Activated CD4-positive, alpha-beta T cell treated with anti-CD3 and anti-CD28 coated beads, Interleukin-2, amount 10 ng/mL, durations not matched to agents 24 days and 14 days (primary cell): ENCODE data around the gene CRYM. TPM values are rescaled to one million over a fixed set of nuclear protein-coding genes. Genes with fewer than 3 reads are reported as not detected.
"Not testable (repeated sequence)": the region's sequence is repeated elsewhere in the genome, so short reads cannot be mapped to it uniquely, and the experiment has no call there.

Source experiments
- DNase-seq: peaks from one replicate; pipeline ENCODE4 v3.0.0; 2022
- H3K27ac Mint-ChIP-seq: one replicate; pipeline ENCODE4 v1.8.0; 2022; ENCODE audit warnings: mild to moderate bottlenecking, mixed read lengths
- H3K27me3 Mint-ChIP-seq: one replicate; pipeline ENCODE4 v1.8.0; 2022; ENCODE audit warnings: mixed read lengths
- H3K36me3 Mint-ChIP-seq: one replicate; pipeline ENCODE4 v1.8.0; 2022; ENCODE audit warnings: low read depth, mild to moderate bottlenecking, mixed read lengths
- H3K4me1 Mint-ChIP-seq: one replicate; pipeline ENCODE4 v1.8.0; 2021; ENCODE audit warnings: mixed read lengths
- H3K4me3 Mint-ChIP-seq: one replicate; pipeline ENCODE4 v1.8.0; 2022; ENCODE audit warnings: mild to moderate bottlenecking, moderate library complexity, mixed read lengths
- H3K9me3 Mint-ChIP-seq: one replicate; pipeline ENCODE4 v1.8.0; 2021; ENCODE audit warnings: mixed read lengths
- intact Hi-C: fragments of 100-400 bp; cut with micrococcal nuclease; formaldehyde crosslinking; loops from one replicate; pipeline ENCODE4 v1.15.1; 2023
- total RNA-seq: library from RNA; stranded (reverse); gene quantifications from 2 replicates; pipeline ENCODE4 v1.2.3, GENCODE V29; 2022

The CRYM gene
- total RNA-seq: not detected in 2 replicates

- H3K27me3 Mint-ChIP-seq: peaks cover 63% of the 10 kb centered on the region
- intact Hi-C loops: loop anchor here (1.0 to 10.0 kb wide), 3 partner anchors 23 to 123 kb away; partner anchors contain the start of genes DNAH3 and LDAF1
- peak; percentile 84 for DNase-seq
- no peaks in the 10 kb centered on the region for H3K9me3 Mint-ChIP-seq
- H3K27ac Mint-ChIP-seq: no peak within 1 kb of the TSS
- H3K36me3 Mint-ChIP-seq: no peaks in the 10 kb centered on the region
- H3K4me3 Mint-ChIP-seq: peak within 1 kb of the TSS; percentile 63
- peaks cover 2% of the 10 kb centered on the region for H3K4me1 Mint-ChIP-seq
Measured at GRCh38 chr16:21277927-21278706, at the start of gene CRYM. Gene CRYM (minus strand): TSS chr16:21278290. CDS start chr16:21278251, 39 bp downstream.

- Mint-ChIP-seq H3K4me1 (no peaks in the 10 kb centered on the region), H3K27me3 (peaks cover 11% of the 10 kb centered on the region), H3K27ac (no peak overlapping the region), H3K9me3 (peaks cover 10% of the 10 kb centered on the region), H3K4me3 (no peak overlapping the region), H3K36me3 (no peaks in the 10 kb centered on the region)
- no peak for DNase-seq
- intact Hi-C loops: no loop called here
Measured at GRCh38 chr16:21327046-21327445, 49.0 kb upstream of the CRYM start.

- peaks cover 10% of the 10 kb centered on the region for H3K9me3 Mint-ChIP-seq
- no peak for DNase-seq
- no peak overlapping the region for H3K27ac Mint-ChIP-seq
- H3K27me3 Mint-ChIP-seq: peaks cover 11% of the 10 kb centered on the region
- no peak overlapping the region for H3K4me3 Mint-ChIP-seq
- H3K4me1 Mint-ChIP-seq: no peaks in the 10 kb centered on the region
- intact Hi-C loops: no loop called here
- H3K36me3 Mint-ChIP-seq: no peaks in the 10 kb centered on the region
Measured at GRCh38 chr16:21326459-21326858, 48.4 kb upstream of the CRYM start.

- intact Hi-C loops: no loop called here
- no peak overlapping the region for H3K4me3 Mint-ChIP-seq
- no peaks in the 10 kb centered on the region for H3K36me3 Mint-ChIP-seq
- no peak for DNase-seq
- no peaks in the 10 kb centered on the region for H3K4me1 Mint-ChIP-seq
- H3K9me3 Mint-ChIP-seq: peaks cover 6% of the 10 kb centered on the region
- peaks cover 12% of the 10 kb centered on the region for H3K27me3 Mint-ChIP-seq
- H3K27ac Mint-ChIP-seq: no peak overlapping the region
Measured at GRCh38 chr16:21324267-21324666, 46.2 kb upstream of the CRYM start.

GRCh38 chr16:21322251-21322650 is 44.2 kb upstream of the CRYM start:
- H3K36me3 Mint-ChIP-seq, DNase-seq, intact Hi-C loops, H3K27ac Mint-ChIP-seq, H3K9me3 Mint-ChIP-seq, H3K4me1 Mint-ChIP-seq, H3K4me3 Mint-ChIP-seq: not testable (repeated sequence)
- peaks cover 12% of the 10 kb centered on the region for H3K27me3 Mint-ChIP-seq

GRCh38 chr16:21321736-21322135 is 43.6 kb upstream of the CRYM start:
- no peak for DNase-seq
- Mint-ChIP-seq H3K4me3 (no peak overlapping the region), H3K27ac (no peak overlapping the region), H3K4me1 (no peaks in the 10 kb centered on the region), H3K9me3 (no peaks in the 10 kb centered on the region), H3K27me3 (peaks cover 12% of the 10 kb centered on the region), H3K36me3 (no peaks in the 10 kb centered on the region)
- intact Hi-C loops: no loop called here

GRCh38 chr16:21314339-21314738 is 36.2 kb upstream of the CRYM start:
- Mint-ChIP-seq H3K27ac (no peak overlapping the region), H3K4me1 (no peaks in the 10 kb centered on the region), H3K9me3 (no peaks in the 10 kb centered on the region), H3K36me3 (no peaks in the 10 kb centered on the region), H3K4me3 (no peak overlapping the region), H3K27me3 (peaks cover 11% of the 10 kb centered on the region)
- intact Hi-C loops: no loop called here
- DNase-seq: no peak

- H3K36me3 Mint-ChIP-seq, DNase-seq, H3K9me3 Mint-ChIP-seq, intact Hi-C loops, H3K4me1 Mint-ChIP-seq, H3K27ac Mint-ChIP-seq, H3K4me3 Mint-ChIP-seq: not testable (repeated sequence)
- H3K27me3 Mint-ChIP-seq: peaks cover 13% of the 10 kb centered on the region
Measured at GRCh38 chr16:21312863-21313372, 34.8 kb upstream of the CRYM start.

- DNase-seq, H3K27ac Mint-ChIP-seq, H3K4me3 Mint-ChIP-seq, intact Hi-C loops, H3K4me1 Mint-ChIP-seq, H3K9me3 Mint-ChIP-seq, H3K36me3 Mint-ChIP-seq: not testable (repeated sequence)
- peaks cover 13% of the 10 kb centered on the region for H3K27me3 Mint-ChIP-seq
Measured at GRCh38 chr16:21312046-21312445, 34.0 kb upstream of the CRYM start.

GRCh38 chr16:21306712-21307111 is 28.6 kb upstream of the CRYM start:
- intact Hi-C loops: loop anchor here (10.0 kb wide), 1 partner anchor 502 kb away; the partner anchor contains the start of genes ERI2 and REXO5
- H3K36me3 Mint-ChIP-seq, H3K9me3 Mint-ChIP-seq, DNase-seq, H3K4me3 Mint-ChIP-seq, H3K27ac Mint-ChIP-seq: not testable (repeated sequence)
- Mint-ChIP-seq H3K27me3 (peaks cover 20% of the 10 kb centered on the region), H3K4me1 (peaks cover 10% of the 10 kb centered on the region)

- Mint-ChIP-seq H3K4me1 (peaks cover 25% of the 10 kb centered on the region), H3K27ac (no peak overlapping the region), H3K27me3 (peaks cover 25% of the 10 kb centered on the region), H3K9me3 (no peaks in the 10 kb centered on the region), H3K36me3 (no peaks in the 10 kb centered on the region), H3K4me3 (no peak overlapping the region)
- DNase-seq: no peak
- intact Hi-C loops: loop anchor here (10.0 kb wide), 1 partner anchor 498 kb away; the partner anchor contains the start of genes ERI2 and REXO5
Measured at GRCh38 chr16:21302898-21303528, 24.9 kb upstream of the CRYM start.

GRCh38 chr16:21302454-21302853 is 24.4 kb upstream of the CRYM start:
- H3K9me3 Mint-ChIP-seq: no peaks in the 10 kb centered on the region
- H3K27ac Mint-ChIP-seq: no peak overlapping the region
- H3K36me3 Mint-ChIP-seq: no peaks in the 10 kb centered on the region
- DNase-seq: no peak
- intact Hi-C loops: loop anchor here (10.0 kb wide), 1 partner anchor 498 kb away; the partner anchor contains the start of genes ERI2 and REXO5
- peak overlapping the region; percentile 86 for H3K4me3 Mint-ChIP-seq
- H3K27me3 Mint-ChIP-seq: peaks cover 27% of the 10 kb centered on the region
- peaks cover 25% of the 10 kb centered on the region for H3K4me1 Mint-ChIP-seq

GRCh38 chr16:21301895-21302291 is 23.8 kb upstream of the CRYM start:
- no peak overlapping the region for H3K27ac Mint-ChIP-seq
- H3K36me3 Mint-ChIP-seq: no peaks in the 10 kb centered on the region
- intact Hi-C loops: loop anchor here (2.0 to 10.0 kb wide), 4 partner anchors 23 to 497 kb away; partner anchors contain the start of genes CRYM, ERI2, LDAF1 and REXO5
- H3K4me3 Mint-ChIP-seq: peak overlapping the region; percentile 86
- H3K27me3 Mint-ChIP-seq: peaks cover 27% of the 10 kb centered on the region
- peaks cover 25% of the 10 kb centered on the region for H3K4me1 Mint-ChIP-seq
- no peak for DNase-seq
- no peaks in the 10 kb centered on the region for H3K9me3 Mint-ChIP-seq
